GM19455 (cell line): ENCODE results near the gene CUL1.

Experiments used
- ATAC-seq: cut with Tn5 transposase; IDR thresholded peaks from one replicate; pipeline ENCODE4 v1.9.1; 2021; ENCODE audit not compliant: unreplicated experiment

The CUL1 gene

GRCh38 chr7:148753224-148753623 is 54.5 kb downstream of the CUL1 start:
- ATAC-seq = no peak

GRCh38 chr7:148754912-148755311 is 56.2 kb downstream of the CUL1 start:
- ATAC-seq = no peak

GRCh38 chr7:148761499-148762278 is 63.0 kb downstream of the CUL1 start:
- ATAC-seq = no peak

DNA sequence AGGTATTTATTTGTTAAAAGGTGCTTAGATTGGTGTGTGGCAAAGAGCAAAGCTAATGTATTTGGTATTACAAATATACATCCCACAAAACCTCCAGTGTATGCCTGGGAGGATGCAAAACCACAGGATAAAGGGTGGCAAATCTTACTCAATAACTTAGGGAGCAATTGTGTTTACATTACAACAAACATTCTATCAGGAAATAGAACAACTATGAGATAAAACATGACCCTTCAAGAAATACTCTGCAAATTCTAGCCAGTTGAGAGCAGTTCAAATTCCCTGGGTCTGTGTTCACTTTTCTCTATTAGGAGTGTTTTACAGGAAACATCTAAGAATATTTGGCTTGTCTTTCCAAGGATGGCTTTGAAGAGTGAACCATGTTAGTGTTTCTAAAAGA is 64.9 kb downstream of the CUL1 start:
- no peak for ATAC-seq

DNA sequence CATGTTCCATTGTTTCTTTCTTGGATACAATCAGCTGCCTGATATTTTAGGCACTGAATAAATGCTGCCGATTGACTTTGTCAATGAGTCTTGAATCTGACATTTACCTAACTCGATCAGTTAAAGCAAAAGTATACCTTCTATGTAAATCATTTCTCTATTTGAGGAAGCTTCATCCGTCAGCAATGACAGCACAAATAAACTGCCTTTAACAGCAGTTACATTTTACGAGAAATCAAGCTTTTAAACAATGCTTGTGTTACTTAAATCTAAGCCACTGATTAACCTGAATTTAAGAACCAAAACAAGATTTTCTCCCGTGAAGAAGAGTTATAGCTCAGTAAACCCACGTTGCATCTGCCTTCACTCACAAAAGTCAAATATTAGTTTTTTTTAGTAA is 71.3 kb downstream of the CUL1 start:
- ATAC-seq = no peak

- ATAC-seq = no peak
Measured at GRCh38 chr7:148772297-148773089, 73.8 kb downstream of the CUL1 start.

DNA sequence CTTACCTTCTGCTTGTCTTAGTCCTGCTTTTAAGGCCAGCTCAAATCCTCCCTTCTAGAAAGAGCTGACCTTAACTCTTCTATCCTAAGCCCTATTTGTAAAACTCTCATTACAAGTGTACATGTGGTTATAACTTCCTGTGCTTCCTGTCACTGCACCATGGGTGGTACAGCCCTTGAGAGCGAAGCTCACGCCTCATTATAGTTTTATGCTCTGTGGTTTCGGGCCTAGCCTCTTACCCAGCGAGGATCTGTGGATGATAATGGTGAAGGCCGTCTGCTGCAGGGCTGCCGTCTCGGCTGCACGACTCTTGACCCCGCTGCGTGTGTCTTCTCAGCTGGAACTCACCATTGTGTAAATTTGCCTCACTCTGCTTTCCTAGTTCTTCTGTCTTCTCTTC is 74.6 kb downstream of the CUL1 start:
- peak; percentile 81 for ATAC-seq

- ATAC-seq = no peak
Measured at GRCh38 chr7:148774471-148774870, 75.8 kb downstream of the CUL1 start.

DNA sequence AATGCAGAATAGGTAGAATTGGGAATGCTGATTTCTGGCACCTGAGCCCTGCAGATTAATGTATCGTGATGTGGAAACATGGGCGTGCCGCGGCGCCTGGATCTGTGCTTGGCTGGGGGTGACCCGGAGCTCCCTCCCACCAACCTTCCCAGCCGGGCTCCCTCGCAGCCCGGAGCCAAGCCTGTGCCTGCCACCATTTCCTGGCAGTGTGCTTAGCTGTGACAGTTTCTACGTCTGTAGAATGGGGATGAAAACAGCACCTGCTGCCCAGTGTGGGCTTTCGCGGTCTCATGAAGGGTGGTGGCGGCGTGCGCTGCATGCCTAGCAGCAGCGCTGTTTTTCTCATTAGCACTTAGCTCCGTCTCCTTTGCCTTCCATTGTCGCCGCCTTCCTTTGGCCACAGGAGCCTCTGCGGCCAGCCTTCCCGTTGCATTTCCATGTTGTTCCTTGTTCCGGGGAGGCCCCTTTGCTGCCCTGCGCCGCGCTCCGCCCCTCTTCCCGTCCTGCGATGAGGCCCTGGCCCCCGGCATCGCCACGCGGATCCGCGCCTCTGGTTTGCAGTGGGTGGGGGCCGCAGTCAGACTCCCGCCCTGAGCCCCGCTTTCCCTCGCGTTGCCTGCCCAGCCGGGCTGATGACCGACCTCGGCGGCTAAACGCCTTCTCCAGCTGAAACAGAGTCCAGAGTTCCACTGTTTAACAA is 84.2 kb downstream of the CUL1 start:
- no peak for ATAC-seq

DNA sequence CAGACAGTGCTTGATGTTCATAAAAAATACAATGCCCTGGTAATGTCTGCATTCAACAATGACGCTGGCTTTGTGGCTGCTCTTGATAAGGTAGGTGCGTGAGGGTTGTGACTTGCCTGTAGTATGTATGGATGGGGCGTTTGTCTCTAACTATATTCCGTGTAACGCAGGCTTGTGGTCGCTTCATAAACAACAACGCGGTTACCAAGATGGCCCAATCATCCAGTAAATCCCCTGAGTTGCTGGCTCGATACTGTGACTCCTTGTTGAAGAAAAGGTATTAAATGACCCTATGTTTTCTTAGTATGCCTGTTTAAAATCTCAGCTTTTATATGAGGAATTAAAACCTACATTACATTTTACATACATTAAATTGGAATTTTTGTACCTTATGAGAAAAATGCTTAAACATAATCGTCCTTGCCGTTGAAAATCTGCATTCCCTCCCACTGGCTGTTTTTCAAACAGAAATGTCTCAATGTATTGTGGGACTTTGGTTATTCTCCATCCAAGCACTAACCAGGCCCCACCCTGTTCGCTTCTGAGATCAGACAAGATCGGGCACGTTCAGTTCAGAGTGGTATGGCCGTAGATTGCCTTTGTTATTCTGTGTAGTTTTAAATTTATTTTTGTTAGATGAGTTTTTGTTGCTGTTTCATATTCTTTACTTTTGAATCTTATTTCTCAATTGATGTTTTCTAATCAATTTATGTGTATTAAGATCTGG is 85.3 kb downstream of the CUL1 start:
- ATAC-seq = no peak

GRCh38 chr7:148787571-148788295 is 89.0 kb downstream of the CUL1 start:
- ATAC-seq = no peak

DNA sequence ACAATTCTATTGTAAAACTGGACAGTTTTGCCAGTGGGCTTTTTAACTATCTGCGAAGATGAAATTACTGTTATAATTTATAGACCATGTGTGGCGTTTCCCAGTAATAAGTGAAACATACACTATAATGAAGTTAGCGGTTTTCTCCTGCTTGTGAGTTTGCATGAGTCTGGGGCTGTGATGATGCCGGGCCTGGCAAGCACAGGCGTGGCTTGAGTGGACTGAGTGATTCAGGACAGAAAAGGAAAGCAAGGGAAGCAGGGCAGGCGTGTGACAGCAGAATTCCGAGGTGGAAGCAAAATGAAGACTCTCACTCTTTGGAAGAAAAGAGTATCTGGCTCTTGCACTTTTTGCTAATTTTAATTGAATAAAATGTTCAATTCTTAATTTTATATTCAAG is 90.5 kb downstream of the CUL1 start:
- ATAC-seq = no peak

GRCh38 chr7:148790131-148790726 is 91.5 kb downstream of the CUL1 start:
- ATAC-seq = no peak

DNA sequence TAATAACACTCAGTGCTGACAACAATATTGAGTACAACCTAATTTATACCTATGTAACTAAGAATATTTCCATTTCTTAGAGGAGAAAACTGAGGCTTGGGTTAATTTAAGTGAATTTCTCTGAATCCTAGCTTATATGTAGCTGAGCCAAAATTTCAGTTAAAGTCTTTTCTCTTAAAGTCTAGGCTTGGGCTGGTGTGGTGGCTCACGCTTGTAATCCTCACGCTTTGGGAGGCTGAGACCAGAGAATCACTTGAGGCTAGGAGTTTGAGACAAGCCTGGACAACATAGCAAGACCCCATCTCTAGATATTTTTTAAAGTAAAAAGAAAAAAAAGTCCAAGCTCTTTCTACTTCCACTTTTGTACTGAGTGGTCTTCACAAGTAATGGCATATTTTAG is 92.1 kb downstream of the CUL1 start:
- ATAC-seq = no peak

- ATAC-seq = no peak
Measured at GRCh38 chr7:148791546-148791945, 92.8 kb downstream of the CUL1 start.

DNA sequence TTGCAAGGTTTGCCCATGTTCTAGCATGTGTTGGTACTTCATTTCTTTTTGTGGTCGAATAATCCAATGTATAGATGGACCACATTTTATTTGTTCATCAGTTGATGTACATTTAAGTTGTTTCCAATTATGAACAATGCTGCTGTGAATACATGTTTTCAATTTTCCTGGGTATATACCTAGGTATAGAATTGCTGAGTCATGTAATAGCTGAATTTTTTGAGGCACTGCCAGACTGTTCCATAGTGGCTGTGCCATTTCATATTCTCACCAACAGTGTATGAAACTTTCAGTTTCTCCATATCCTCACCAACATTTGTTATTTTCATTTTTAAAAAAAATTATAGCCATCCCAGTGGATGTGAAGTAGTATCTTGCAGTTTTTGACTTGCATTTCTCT is 94.9 kb downstream of the CUL1 start:
- no peak for ATAC-seq

- no peak for ATAC-seq
Measured at GRCh38 chr7:148794476-148794875, 95.8 kb downstream of the CUL1 start.

DNA sequence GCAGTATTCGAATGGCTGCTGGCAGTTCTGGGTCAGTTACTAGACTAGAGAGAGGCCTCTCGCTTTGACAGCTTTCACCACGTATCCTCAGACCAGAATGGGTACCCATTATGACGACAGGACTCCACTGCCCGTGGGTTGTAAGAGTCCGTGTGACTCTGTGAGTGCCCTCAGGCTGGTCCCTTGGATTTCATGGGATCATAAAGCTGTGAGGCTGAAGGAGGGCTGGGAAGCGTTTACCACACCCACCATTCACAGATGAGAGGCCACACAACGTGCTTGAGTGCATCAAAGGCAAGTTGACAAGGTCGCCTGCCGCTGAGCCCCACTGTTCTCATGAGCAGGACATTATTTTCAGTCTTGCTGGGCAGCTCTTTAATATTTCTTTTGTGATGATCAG is 98.1 kb downstream of the CUL1 start:
- ATAC-seq = no peak

DNA sequence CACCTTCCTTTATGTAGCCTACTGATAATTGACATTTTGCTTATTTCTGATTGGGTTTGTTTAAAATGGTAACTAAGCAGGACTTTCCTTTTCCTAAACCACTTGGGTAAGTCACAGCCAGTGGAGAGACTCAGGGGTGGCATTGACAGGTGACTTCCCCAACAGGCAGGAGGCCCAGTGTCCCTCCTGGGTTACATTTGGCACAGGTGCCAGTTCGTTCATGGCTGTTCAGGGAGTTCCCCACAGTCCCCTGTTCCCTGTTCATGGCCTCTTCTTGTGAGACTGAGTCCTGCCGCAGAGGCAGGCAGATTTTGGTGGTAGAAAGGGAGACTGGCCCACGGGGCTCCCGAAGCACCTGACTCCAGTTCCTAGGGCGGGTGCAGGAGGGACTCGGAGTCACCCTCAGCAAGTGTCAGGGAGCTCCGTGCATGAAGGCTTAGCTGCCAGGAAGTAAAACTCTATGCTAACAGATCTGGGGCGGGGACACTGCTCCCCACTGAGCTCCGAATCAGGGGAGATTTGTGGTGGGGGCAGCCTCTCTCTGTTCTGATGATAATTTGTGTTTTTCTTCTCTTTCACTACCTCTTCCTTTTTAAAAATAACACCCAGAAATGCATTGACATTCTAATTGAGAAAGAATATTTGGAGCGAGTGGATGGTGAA is 101.3 kb downstream of the CUL1 start:
- no peak for ATAC-seq

DNA sequence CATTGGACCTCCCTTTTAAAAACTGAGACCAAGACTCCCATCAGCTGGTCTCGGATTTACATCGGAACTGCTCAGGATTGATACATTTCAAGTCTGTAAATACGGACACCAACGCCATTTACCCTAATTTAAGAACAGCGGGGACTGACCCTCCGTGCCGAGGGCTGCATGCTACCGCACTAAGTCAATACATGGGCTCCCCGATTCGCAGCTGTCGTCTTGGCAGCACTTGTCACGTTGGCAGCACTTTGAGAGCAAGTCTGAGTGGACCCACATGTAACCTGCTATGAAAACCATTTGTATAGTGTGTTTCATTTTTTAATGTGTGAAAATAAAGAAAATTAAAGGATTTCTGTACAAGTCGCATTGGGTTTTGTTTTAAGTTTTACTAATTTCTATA is 102.0 kb downstream of the CUL1 start:
- no peak for ATAC-seq
